GM18508 (cell line): ENCODE results near the gene KIFBP.
"Not testable (repeated sequence)": the region's sequence is repeated elsewhere in the genome, so short reads cannot be mapped to it uniquely, and the experiment has no call there.

ENCODE experiments used
- ATAC-seq: cut with Tn5 transposase; IDR thresholded peaks from one replicate; pipeline ENCODE4 v1.9.1; 2021; ENCODE audit warnings: moderate number of reproducible peaks; ENCODE audit not compliant: insufficient read depth, unreplicated experiment

KIFBP gene

GRCh38 chr10:68992636-68993440 lies 4.2 kb downstream of the KIFBP start:
- no peak for ATAC-seq

DNA sequence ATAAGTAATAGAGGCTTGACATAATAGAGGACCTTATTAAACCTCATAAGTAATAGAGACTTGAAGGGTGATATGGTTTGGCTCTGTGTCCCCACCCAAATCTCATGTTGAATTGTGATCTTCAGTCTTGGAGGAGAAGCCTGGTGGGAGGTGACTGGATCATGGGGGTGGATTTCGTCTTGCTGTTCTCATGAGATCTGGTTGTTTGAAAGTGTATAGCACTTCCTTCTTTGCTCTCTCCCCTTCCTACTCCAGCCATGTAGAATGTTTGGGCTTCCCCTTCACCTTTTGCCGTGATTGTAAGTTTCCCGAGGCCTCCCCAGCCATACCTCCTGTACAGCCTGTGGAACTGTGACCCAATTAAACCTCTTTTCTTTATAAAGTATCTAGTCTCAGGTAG lies 8.6 kb downstream of the KIFBP start:
- no peak for ATAC-seq

DNA sequence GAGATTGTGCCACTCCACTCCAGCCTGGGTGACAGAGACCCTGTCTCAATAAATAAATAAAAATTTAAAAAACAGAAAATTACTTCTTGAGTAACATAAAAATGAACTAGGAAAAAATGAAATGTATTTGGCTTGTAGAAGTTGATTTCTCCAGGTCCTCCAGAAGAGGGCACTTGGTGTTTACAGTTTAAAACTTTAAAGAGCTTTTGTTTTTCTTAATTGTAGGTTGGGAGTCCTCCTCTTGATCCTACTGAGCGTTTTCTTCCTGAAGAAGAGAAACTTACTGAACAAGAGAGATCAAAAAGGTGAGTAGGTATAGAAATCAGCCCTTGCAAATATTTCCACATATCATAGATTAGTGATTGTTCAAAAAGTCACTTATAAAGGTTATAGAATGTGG lies 16.2 kb downstream of the KIFBP start:
- no peak for ATAC-seq

- no peak for ATAC-seq
These were observed 17.3 kb downstream of the KIFBP start for GRCh38 chr10:69005704-69006485.

DNA sequence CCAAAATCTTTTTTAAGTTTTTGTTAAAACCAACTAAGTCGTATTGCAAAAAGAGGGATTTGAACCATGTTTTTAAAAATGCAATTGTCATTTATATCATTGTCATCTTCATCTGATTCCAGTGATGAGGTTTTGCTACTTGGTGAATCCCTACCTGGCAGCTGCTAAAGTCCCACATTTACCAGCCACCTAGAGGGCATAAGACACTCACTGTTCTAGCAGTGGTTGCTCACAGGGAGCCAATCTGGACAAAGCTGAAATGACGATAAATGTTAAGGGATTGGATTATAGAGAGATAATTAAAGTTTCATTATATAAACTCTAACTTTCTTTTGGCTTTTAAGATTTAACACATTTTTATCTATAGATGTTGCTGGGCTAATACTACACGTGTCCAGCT lies 18.7 kb downstream of the KIFBP start:
- no peak for ATAC-seq

DNA sequence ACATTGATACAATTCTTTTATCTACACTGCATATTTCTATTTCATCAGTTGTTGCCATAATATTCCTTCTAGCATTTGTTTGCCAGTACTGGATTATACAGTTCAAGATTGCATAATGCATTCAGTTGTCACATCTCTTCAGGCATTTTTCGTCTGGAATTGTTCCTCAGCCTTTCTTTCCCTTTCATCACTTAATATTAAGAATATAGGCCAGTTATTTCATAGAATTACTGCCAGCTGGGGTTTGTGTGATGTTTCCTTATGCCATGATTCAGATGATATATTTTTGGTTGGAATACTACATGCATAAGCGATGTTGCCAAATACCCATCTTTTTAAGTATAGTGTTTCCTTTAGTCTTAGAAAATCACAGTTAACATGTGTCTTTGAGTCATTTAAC lies 20.8 kb downstream of the KIFBP start:
- ATAC-seq: no peak

DNA sequence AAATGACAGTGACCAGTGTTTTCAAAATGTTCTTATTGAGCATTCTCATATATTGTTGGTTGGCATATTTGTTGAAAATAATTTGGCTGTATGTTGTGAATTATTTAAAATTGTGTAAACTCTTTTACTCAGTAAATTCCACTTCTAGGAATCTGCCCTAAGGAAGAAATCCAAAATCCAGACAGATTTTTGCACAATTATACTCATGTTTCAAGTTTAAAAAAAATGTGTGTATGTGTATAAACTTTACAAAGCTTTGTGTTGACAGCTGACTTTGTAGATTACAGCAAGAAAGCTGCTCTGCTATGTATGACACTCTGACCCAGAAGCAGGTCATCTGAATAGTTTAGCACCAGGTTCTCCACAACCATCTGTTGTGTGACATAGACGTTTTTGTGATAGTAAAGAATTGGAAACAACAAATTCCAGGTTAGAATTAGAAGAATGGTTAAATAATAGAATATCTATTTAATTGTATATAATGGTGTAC lies 21.6 kb downstream of the KIFBP start:
- ATAC-seq: no peak

- not testable (repeated sequence) for ATAC-seq
These were observed 24.2 kb downstream of the KIFBP start for GRCh38 chr10:69012778-69013177.

DNA sequence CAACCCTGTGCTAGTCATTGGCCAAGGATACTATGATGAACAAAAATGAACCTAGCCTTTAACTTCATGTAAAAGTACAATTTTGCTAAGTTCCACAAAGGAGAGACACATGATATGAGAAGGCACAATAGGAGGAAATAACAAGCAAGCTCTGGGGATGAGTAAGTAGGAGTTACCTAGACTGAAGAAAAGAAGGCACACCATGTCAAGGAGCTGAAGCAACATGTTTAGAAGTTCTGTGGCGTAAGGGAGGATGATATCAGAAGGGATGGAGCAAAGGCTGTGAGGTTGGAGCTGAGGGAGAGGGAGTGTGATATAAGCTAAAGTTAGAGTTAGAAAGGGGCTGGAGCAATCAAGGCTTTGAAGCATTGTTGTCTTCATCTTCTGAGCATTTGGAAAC lies 25.6 kb downstream of the KIFBP start:
- ATAC-seq: no peak

- ATAC-seq: no peak
These were observed 30.0 kb downstream of the KIFBP start for GRCh38 chr10:69018613-69019012.

DNA sequence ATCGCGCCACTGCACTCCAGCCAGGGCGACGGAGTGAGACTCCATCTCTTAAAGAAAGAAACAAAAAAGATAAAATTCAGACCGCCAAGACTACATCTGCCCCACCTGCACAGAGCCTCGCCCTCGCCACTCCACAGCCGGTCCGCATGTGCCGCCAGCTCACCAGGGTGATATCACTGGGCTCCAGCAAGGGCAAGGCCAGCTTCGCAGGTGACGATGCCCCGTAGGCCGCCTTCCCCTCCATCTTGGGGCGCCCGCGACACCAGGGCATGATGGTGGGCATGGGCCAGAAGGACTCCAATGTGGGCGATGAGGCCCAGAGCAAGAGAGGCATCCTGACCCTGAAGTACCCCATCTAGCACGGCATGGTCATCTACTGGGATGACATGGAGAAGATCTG lies 34.0 kb downstream of the KIFBP start:
- no peak for ATAC-seq

GRCh38 chr10:69025370-69025896 lies 36.8 kb downstream of the KIFBP start:
- ATAC-seq: no peak

- no peak for ATAC-seq
These were observed 44.7 kb downstream of the KIFBP start for GRCh38 chr10:69033256-69033655.

- ATAC-seq: no peak
These were observed 48.9 kb downstream of the KIFBP start for GRCh38 chr10:69037489-69037888.

DNA sequence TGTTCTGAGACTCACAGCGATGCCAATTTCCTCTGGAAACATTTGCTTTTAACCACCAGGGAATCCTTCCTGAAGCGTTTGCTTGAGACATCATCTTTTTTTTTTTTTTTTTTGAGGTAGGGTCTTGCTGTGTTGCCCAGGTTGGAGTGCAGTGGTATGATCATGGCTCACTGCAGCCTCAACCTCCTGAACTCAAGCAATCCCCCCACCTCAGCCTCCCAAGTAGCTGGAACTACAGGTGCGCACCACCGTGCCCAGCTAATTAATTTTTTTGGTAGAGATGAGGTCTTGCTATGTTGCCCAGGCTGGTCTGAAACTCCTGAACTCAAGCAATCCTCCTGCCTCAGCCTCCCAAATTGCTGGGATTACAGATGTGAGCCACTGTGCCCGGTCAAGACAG lies 52.3 kb downstream of the KIFBP start:
- not testable (repeated sequence) for ATAC-seq

DNA sequence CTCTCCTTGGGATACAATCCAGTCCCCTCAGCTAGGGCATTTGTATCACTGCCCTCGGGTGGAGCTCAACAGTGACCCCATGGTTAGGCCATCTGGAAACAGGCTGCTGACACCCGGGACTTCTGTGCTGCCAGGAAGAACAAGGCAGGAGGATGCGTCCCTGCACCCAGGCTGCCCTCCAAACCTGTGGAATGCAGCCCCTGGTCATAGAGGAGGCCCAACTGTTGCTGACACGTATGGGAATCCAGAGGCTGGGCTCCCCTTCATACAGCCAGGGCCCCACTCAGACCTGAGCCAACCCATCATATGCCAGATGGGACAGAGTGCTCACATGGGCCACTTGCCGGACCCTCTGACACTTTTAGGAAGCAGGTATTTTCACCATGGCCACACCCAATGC lies 53.8 kb downstream of the KIFBP start:
- no peak for ATAC-seq

DNA sequence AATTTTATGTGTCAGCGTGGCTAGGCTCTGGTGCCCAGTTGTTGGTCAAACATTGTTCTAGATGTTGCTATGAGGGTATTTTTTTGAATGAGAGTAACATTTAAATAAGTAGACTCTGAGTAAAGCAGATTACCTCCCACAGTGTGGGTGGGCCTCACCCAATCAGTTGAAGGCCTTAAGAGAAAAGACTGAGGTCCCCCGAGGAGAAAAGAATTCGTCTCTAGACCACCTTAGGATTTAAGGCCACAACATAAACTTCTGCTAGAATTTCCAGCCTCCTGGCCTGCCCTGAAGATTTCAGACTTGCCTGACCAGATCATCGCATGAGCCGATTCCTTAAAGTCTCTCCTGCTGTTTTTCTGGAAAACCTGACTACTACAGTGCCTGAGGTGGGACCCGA lies 54.2 kb downstream of the KIFBP start:
- ATAC-seq: no peak

- ATAC-seq: no peak
These were observed 55.4 kb downstream of the KIFBP start for GRCh38 chr10:69043931-69044531.

GRCh38 chr10:69044546-69044945 lies 55.9 kb downstream of the KIFBP start:
- no peak for ATAC-seq

- ATAC-seq: no peak
These were observed 57.1 kb downstream of the KIFBP start for GRCh38 chr10:69045441-69046300.
